SU-DHL-6 (cell line): ENCODE results near the gene TFAP2E.

Experiments
- H2AFZ ChIP-seq: fragments of 200-600 bp; sonication (generic); 2 replicates; pipeline ENCODE4 v1.6.1; 2014; ENCODE audit warnings: low read depth, mild to moderate bottlenecking, moderate library complexity, mixed read lengths, antibody characterized with exemption, low read length; ENCODE audit not compliant: severe bottlenecking
- H3F3A ChIP-seq: fragments of 200-600 bp; shearing (Covaris generic); 2 replicates; pipeline ENCODE4 v1.6.0; 2016; ENCODE audit warnings: antibody characterized with exemption, mild to moderate bottlenecking; ENCODE audit not compliant: insufficient read depth
- H3K27ac ChIP-seq: fragments of 200-600 bp; sonication (generic); 2 replicates; pipeline ENCODE4 v1.5.1; 2016; ENCODE audit warnings: low read depth, mild to moderate bottlenecking, low read length, moderate library complexity, mixed read lengths
- H3K27me3 ChIP-seq: fragments of 200-600 bp; sonication (generic), shearing (Covaris generic); 2 replicates; pipeline ENCODE4 v1.6.0; 2014; ENCODE audit warnings: mild to moderate bottlenecking, low read length
- H3K36me3 ChIP-seq: fragments of 200-600 bp; sonication (generic); 2 replicates; pipeline ENCODE4 v1.6.1; 2014; ENCODE audit warnings: mild to moderate bottlenecking, low read length, mixed read lengths
- H3K4me2 ChIP-seq: fragments of 300-600, 200-600 bp; shearing (Covaris generic), sonication (generic); 2 replicates; pipeline ENCODE4 v1.6.0; 2014; ENCODE audit warnings: low read length, low read depth, mild to moderate bottlenecking; ENCODE audit not compliant: poor library complexity, severe bottlenecking
- H3K4me3 ChIP-seq: fragments of 200-600 bp; sonication (generic); 2 replicates; pipeline ENCODE4 v1.5.1; 2014; ENCODE audit warnings: antibody characterized with exemption, low read length, mild to moderate bottlenecking, mixed read lengths; ENCODE audit not compliant: insufficient read depth, poor library complexity, severe bottlenecking
- H3K79me2 ChIP-seq: fragments of 200-600 bp; sonication (generic); 2 replicates; pipeline ENCODE4 v1.6.1; 2014; ENCODE audit warnings: mild to moderate bottlenecking, low read length, moderate library complexity; ENCODE audit not compliant: insufficient read depth
- H3K9ac ChIP-seq: fragments of 200-600 bp; sonication (generic); 2 replicates; pipeline ENCODE4 v1.7.0; 2014; ENCODE audit warnings: mild to moderate bottlenecking, low read length
- H3K9me2 ChIP-seq: fragments of 200-600 bp; sonication (generic); replicated peaks from 2 replicates; pipeline ENCODE4 v1.6.1; 2014; ENCODE audit warnings: low read length; ENCODE audit not compliant: insufficient read depth
- H3K9me3 ChIP-seq: fragments of 200-600 bp; sonication (generic); 2 replicates; pipeline ENCODE4 v1.6.1; 2014; ENCODE audit warnings: low read length, mixed read lengths; ENCODE audit not compliant: insufficient read depth
- H4K20me1 ChIP-seq: fragments of 200-600 bp; sonication (generic); 2 replicates; pipeline ENCODE4 v1.6.1; 2014; ENCODE audit warnings: low read depth, mild to moderate bottlenecking, antibody characterized with exemption, low read length, moderate library complexity, mixed read lengths
- CTCF ChIP-seq: fragments of 200-600 bp; sonication (generic); IDR thresholded peaks from one replicate; pipeline ENCODE4 v1.5.1; 2017; ENCODE audit warnings: antibody characterized with exemption, mild to moderate bottlenecking, low read length, moderate library complexity; ENCODE audit not compliant: insufficient read depth, poor library complexity, severe bottlenecking
- EZH2phosphoT487 ChIP-seq: fragments of 200-600 bp; sonication (generic), shearing (Covaris generic); conservative IDR thresholded peaks from 2 replicates; pipeline ENCODE4 v1.6.1; 2018; ENCODE audit warnings: mild to moderate bottlenecking, antibody characterized with exemption, low read length, moderate library complexity, mixed read lengths

Gene TFAP2E

GRCh38 chr1:35641233-35641866, 68.2 kb downstream of the TFAP2E start, which contains the start of gene PSMB2:
Gene PSMB2, minus strand, starts transcription at chr1:35641526. Its CDS starts 94 bp downstream, at chr1:35641432.
- peaks cover 47% of the 10 kb centered on the region for H3K79me2 ChIP-seq
- peak within 1 kb of the TSS; percentile 81 for H3K9ac ChIP-seq
- no peaks in the 10 kb centered on the region for H3K9me2 ChIP-seq
- peaks cover 9% of the 10 kb centered on the region; the same call in 1 of the 2 replicates for H3F3A ChIP-seq
- no peaks in the 10 kb centered on the region for H3K27me3 ChIP-seq
- H3K36me3 ChIP-seq: no peaks in the 10 kb centered on the region
- H3K9me3 ChIP-seq: no peaks in the 10 kb centered on the region
- H3K4me3 ChIP-seq: peak within 1 kb of the TSS; percentile 99
- H4K20me1 ChIP-seq: 0 out of 2 replicates have a peak, but pooled peaks cover 7% of the 10 kb centered on the region
- peak within 1 kb of the TSS; percentile 89 for H2AFZ ChIP-seq
- H3K27ac ChIP-seq: peak within 1 kb of the TSS; percentile 44
- peak within 1 kb of the TSS; percentile 91 for H3K4me2 ChIP-seq
- TF ChIP-seq EZH2phosphoT487 (no peak), CTCF (no peak)

- TF ChIP-seq EZH2phosphoT487: no peak
- no peak for TF ChIP-seq CTCF
- H3F3A ChIP-seq: peaks cover 9% of the 10 kb centered on the region; the same call in 1 of the 2 replicates
- H3K4me2 ChIP-seq: peak overlapping the region; percentile 91
- no peak overlapping the region for H3K9ac ChIP-seq
- no peaks in the 10 kb centered on the region for H4K20me1 ChIP-seq
- peaks cover 36% of the 10 kb centered on the region for H3K79me2 ChIP-seq
- H3K9me3 ChIP-seq: no peaks in the 10 kb centered on the region
- H3K9me2 ChIP-seq: no peaks in the 10 kb centered on the region
- H3K4me3 ChIP-seq: peak overlapping the region; percentile 99
- H3K27me3 ChIP-seq: no peaks in the 10 kb centered on the region
- peak overlapping the region; percentile 89 for H2AFZ ChIP-seq
- H3K36me3 ChIP-seq: no peaks in the 10 kb centered on the region
- H3K27ac ChIP-seq: no peak overlapping the region
Measured at GRCh38 chr1:35642471-35642955, 69.4 kb downstream of the TFAP2E start.

- TF ChIP-seq CTCF: no peak
- TF ChIP-seq EZH2phosphoT487: no peak
- Histone ChIP-seq H3K9me2 (no peaks in the 10 kb centered on the region), H3K36me3 (no peaks in the 10 kb centered on the region), H3K79me2 (peaks cover 21% of the 10 kb centered on the region), H2AFZ (no peak overlapping the region), H3K27me3 (no peaks in the 10 kb centered on the region), H3F3A (peaks cover 9% of the 10 kb centered on the region; the same call in 1 of the 2 replicates), H3K27ac (no peak overlapping the region), H4K20me1 (no peaks in the 10 kb centered on the region), H3K9me3 (no peaks in the 10 kb centered on the region), H3K9ac (no peak overlapping the region), H3K4me2 (no peak overlapping the region), H3K4me3 (no peak overlapping the region)
Measured at GRCh38 chr1:35644204-35644603, 71.1 kb downstream of the TFAP2E start.
